Spleen (tissue), 7 donors: Measurements from ENCODE around the gene AHRR.

Experiments
- POLR2A ChIP-seq, 3 donors: fragments of 450-650 bp; IDR thresholded peaks; one replicate each; pipeline ENCODE4 v1.5.1; 2017; ENCODE audit warnings: antibody characterized with exemption in 3 of 3, mild to moderate bottlenecking in 1 of 3
- POLR2AphosphoS5 ChIP-seq, 3 donors: sonication (generic); formaldehyde crosslinking; IDR thresholded peaks; one replicate each; pipeline ENCODE4 v1.5.1; 2017; ENCODE audit warnings: antibody characterized with exemption in 3 of 3
- TF ChIP-seq, protein P1 (sequence below), 11 experiments: fragments of 200-600 bp in 7 of 11; fragments of 450-650 bp in 4 of 11; sonication (generic) in 4 of 11; IDR thresholded peaks in 8 of 11; conservative IDR thresholded peaks in 3 of 11; 1 replicate in 7 of 11; 2 replicates in 4 of 11; pipeline versions ENCODE4 v1.4.0 to v1.8.0; 2016 to 2021; ENCODE audit warnings: antibody characterized with exemption in 11 of 11, inconsistent platforms in 4 of 11, mild to moderate bottlenecking in 1 of 11
- donor health status: DM: no; HTN: no; CAD: no; lungs with moderate emphysema.
- donor health status: DM: no; HTN: no; CAD: no.
- donor health status: DM: no; HTN: no; CAD: no.

DNA sequence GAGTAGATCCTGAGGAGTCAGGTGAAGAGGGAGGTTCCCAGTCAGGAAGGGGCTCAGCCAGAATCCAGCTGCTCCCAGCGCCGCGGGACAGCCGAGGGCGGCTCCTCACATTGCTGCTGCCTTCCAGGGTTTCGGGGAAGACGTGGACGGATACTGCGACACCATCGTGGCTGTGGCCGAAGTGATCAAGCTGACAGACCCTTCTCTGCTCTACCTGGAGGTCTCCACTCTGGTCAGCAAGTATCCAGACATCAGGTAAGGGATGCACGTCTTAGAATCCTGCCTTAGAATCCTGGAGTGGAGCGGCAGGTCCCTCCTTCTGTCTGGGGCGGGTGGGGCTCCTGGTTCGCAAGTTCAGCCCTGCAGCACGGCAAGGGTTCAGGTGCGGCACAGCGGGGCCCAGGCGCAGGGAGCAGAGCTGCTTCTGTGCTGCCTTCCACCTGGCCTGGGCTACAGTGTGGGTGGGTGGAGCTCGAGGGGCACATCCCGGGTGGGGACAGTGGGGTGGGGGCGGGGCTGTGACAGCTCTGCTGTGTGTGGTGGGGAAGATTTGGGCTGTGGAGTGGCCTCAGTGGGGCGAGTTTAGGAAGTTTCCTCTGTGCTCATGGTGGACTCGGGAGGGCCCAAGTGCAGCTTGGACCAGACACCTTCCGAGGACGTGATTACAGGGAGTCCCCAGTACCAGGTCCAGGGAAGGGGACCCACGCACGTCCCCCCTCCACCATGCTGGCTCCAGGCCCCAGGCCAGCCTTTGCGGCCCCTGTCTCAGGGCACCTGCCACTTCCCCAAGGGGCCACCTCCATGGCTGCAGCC is 144.3 kb downstream of the AHRR start:
- no peak for TF ChIP-seq POLR2A (IDR thresholded peaks at IDR 0.05)
- TF ChIP-seq, protein P1, sequence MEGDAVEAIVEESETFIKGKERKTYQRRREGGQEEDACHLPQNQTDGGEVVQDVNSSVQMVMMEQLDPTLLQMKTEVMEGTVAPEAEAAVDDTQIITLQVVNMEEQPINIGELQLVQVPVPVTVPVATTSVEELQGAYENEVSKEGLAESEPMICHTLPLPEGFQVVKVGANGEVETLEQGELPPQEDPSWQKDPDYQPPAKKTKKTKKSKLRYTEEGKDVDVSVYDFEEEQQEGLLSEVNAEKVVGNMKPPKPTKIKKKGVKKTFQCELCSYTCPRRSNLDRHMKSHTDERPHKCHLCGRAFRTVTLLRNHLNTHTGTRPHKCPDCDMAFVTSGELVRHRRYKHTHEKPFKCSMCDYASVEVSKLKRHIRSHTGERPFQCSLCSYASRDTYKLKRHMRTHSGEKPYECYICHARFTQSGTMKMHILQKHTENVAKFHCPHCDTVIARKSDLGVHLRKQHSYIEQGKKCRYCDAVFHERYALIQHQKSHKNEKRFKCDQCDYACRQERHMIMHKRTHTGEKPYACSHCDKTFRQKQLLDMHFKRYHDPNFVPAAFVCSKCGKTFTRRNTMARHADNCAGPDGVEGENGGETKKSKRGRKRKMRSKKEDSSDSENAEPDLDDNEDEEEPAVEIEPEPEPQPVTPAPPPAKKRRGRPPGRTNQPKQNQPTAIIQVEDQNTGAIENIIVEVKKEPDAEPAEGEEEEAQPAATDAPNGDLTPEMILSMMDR (IDR thresholded peaks at IDR 0.05 in 8 of 11, conservative IDR thresholded peaks at IDR 0.05 in 3 of 11): no peak
- no peak for TF ChIP-seq POLR2AphosphoS5 (IDR thresholded peaks at IDR 0.05)
